ENCODE measurements around the gene SP110. TPM values are rescaled to one million over a fixed set of nuclear protein-coding genes. Genes with fewer than 3 reads are reported as not detected.

Gene SP110
- total and polyA plus RNA-seq, 2 experiments from 2014 or later, result 2.3 to 8.2 TPM

GRCh38 chr2:230250231-230250630, 30.4 kb upstream of the SP110 start:
- no peaks in the 10 kb centered on the region for H3K36me3 ChIP-seq (ENCODE audit: insufficient read depth)
- no peaks in the 10 kb centered on the region for H3K79me2 ChIP-seq (replicated peaks; ENCODE audit: insufficient read depth)
- no peak overlapping the region for H3K4me3 Mint-ChIP-seq
- H3K27ac Mint-ChIP-seq, result no peak overlapping the region
- no peaks in the 10 kb centered on the region for H3K27me3 ChIP-seq (ENCODE audit: insufficient read depth)
- H3K27ac ChIP-seq (ENCODE audit: low read depth), result no peak overlapping the region
- no peak overlapping the region for H3K4me2 ChIP-seq
- no peaks in the 10 kb centered on the region for H3K27me3 Mint-ChIP-seq (ENCODE audit: insufficient read depth, low read depth, poor library complexity)
- ATAC-seq (no peak), DNase-seq (ENCODE audit: low spot score) (no peak)
- H3K9me3 Mint-ChIP-seq, result no peaks in the 10 kb centered on the region
- no peaks in the 10 kb centered on the region for H4K20me1 ChIP-seq (replicated peaks; ENCODE audit: insufficient read depth)
- no peak overlapping the region for H3K4me3 ChIP-seq
- H3K4me1 ChIP-seq (ENCODE audit: insufficient read depth), result no peaks in the 10 kb centered on the region
- H2AFZ ChIP-seq, result no peak overlapping the region
- H3K9me2 ChIP-seq (ENCODE audit: insufficient read depth), result peaks cover 7% of the 10 kb centered on the region; the same call in 1 of the 2 replicates
- TF ChIP-seq EZH2 (IDR thresholded peaks at IDR 0.05; ENCODE audit: low read depth, unreplicated experiment) (no peak), ZNF331 (CRISPR knock-in tag; IDR thresholded peaks at IDR 0.05; ENCODE audit: low read depth) (no peak), CTCF (conservative IDR thresholded peaks at IDR 0.05; ENCODE audit: low read depth in 2 of 2) (no peak), CREB1 (CRISPR knock-in tag; IDR thresholded peaks at IDR 0.05; ENCODE audit: low read depth) (no peak), ZNF462 (CRISPR knock-in tag; IDR thresholded peaks at IDR 0.05) (no peak), EZH2phosphoT487 (IDR thresholded peaks at IDR 0.05; ENCODE audit: unreplicated experiment) (no peak), JUNB (IDR thresholded peaks at IDR 0.05; ENCODE audit: unreplicated experiment) (no peak), NANOG (IDR thresholded peaks at IDR 0.05; ENCODE audit: borderline replicate concordance) (no peak), STAT1 (IDR thresholded peaks at IDR 0.05; ENCODE audit: unreplicated experiment) (no peak), ETS1 (IDR thresholded peaks at IDR 0.05) (no peak), POLR2AphosphoS5 (IDR thresholded peaks at IDR 0.05; ENCODE audit: low read depth) (no peak), ZNF114 (CRISPR knock-in tag; IDR thresholded peaks at IDR 0.05) (no peak), REST (IDR thresholded peaks at IDR 0.05; ENCODE audit: unreplicated experiment) (no peak)
- H3K36me3 Mint-ChIP-seq (ENCODE audit: low read depth), result no peaks in the 10 kb centered on the region
- no peaks in the 10 kb centered on the region for H3F3A ChIP-seq (replicated peaks; ENCODE audit: low read depth)
- H3K4me1 Mint-ChIP-seq, result no peaks in the 10 kb centered on the region; the same call in 2 of the 3 replicates

Measured in GM23338 (cell line).